GM18498 (cell line): ENCODE measurements around the gene RIN1.
A peak's percentile ranks its signal among the peaks of the same experiment; 100 is the strongest.
"Not testable (repeated sequence)": the region's sequence is repeated elsewhere in the genome, so short reads cannot be mapped to it uniquely, and the experiment has no call there.

ENCODE experiments used
- ATAC-seq: cut with Tn5 transposase; IDR thresholded peaks from one replicate; pipeline ENCODE4 v1.9.1; 2021; ENCODE audit warnings: mild to moderate bottlenecking, moderate library complexity; ENCODE audit not compliant: unreplicated experiment

Gene RIN1, protein sequence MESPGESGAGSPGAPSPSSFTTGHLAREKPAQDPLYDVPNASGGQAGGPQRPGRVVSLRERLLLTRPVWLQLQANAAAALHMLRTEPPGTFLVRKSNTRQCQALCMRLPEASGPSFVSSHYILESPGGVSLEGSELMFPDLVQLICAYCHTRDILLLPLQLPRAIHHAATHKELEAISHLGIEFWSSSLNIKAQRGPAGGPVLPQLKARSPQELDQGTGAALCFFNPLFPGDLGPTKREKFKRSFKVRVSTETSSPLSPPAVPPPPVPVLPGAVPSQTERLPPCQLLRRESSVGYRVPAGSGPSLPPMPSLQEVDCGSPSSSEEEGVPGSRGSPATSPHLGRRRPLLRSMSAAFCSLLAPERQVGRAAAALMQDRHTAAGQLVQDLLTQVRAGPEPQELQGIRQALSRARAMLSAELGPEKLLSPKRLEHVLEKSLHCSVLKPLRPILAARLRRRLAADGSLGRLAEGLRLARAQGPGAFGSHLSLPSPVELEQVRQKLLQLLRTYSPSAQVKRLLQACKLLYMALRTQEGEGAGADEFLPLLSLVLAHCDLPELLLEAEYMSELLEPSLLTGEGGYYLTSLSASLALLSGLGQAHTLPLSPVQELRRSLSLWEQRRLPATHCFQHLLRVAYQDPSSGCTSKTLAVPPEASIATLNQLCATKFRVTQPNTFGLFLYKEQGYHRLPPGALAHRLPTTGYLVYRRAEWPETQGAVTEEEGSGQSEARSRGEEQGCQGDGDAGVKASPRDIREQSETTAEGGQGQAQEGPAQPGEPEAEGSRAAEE

GRCh38 chr11:66336234-66337102, at the start of gene RIN1:
TSS of gene RIN1 (minus strand) at chr11:66336434. CDS start at chr11:66336402, 32 bp downstream.
- peak; percentile 66 for ATAC-seq

- ATAC-seq, result not testable (repeated sequence)
Measured at GRCh38 chr11:66384316-66384715, 48.1 kb upstream of the RIN1 start.

DNA sequence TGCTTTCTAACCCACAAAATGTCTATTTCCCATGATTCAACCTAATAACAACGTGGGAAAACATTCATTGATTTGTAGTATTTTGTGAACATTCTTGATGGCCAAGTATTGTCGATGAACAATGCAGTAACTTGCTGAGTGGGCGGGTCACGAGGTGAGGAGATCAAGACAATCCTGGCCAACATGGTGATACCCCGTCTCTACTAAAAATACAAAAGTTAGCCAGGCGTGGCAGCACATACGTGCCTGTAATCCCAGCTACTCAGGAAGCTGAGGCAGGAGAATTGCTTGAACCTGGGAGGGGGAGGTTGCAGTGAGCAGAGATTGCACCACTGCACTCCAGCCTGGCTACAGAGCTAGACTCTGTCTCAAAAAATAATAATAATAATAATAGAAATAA, 44.0 kb upstream of the RIN1 start:
- not testable (repeated sequence) for ATAC-seq

DNA sequence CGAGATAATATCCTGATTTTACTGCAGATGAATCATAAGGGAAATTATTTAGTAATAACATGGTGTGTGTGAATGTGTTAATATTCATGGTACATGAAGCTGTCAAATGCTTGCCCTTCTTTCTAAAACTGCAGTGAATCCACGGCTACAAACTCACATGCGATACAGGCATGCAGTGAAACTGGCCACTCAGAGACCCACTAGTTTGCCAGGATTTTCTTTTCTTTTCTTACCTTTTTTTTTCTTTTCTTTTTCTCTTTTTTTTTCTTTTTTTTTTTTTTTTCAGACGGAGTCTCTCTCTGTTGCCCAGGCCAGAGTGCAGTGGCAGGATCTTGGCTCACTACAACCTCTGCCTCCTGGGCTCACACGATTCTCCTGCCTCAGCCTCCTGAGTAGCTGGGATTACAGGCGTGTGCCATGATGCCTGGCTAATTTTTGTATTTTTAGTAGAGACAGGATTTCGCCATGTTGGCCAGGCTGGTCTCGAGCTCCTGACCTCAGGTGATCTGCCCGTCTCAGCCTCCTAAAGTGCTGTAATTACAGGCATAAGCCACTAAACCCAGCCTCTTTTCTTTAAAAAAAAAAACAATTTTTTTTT, 37.6 kb upstream of the RIN1 start:
- ATAC-seq, result not testable (repeated sequence)

- ATAC-seq, result no peak
Measured at GRCh38 chr11:66373265-66373664, 37.0 kb upstream of the RIN1 start.

- peak; percentile 65 for ATAC-seq
Measured at GRCh38 chr11:66371627-66372415, 35.6 kb upstream of the RIN1 start, which contains the start of gene SLC29A2. TSS of gene SLC29A2 (minus strand) at chr11:66371760. CDS start at chr11:66371591, 169 bp downstream.

DNA sequence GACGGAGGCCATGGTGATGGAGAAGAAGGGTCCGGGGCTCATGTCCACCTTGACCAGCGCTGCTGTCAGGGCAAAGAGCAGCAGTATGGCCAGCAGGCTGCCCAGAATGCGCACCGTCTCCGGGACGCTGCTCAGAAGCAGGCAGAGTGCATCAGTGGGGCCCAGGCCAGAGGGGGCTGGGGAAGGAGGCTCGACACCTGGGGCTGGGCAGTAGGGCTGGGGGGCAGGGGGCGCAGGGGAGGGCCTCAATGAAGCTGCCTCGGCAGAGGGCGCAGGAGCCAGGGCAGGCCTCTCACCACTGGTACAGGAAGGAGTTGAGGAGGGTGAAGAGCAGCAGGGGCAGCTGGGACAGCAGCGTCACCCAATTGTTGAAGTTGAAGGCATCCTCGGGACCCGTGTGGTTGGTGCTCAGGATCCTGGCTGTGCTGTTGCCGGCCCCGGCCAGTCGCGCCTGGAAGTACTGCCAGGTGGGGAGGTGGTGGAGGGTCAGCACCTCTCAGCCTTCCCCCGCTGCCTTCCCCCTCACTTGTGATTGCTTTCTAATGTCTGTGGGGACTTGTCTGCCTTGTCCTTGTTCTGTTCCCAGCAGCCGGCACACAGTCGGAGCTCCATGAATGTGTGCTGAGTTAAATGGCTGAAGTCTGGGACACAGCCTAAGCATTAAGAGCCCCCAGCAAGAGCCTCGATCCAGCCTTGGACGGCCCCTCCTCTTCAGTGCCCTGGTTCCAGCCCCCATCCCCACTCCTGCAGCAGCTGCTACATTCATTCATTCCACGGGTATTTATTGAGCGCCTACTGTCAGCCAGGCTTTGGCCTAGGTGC, 33.0 kb upstream of the RIN1 start:
- ATAC-seq, result no peak

DNA sequence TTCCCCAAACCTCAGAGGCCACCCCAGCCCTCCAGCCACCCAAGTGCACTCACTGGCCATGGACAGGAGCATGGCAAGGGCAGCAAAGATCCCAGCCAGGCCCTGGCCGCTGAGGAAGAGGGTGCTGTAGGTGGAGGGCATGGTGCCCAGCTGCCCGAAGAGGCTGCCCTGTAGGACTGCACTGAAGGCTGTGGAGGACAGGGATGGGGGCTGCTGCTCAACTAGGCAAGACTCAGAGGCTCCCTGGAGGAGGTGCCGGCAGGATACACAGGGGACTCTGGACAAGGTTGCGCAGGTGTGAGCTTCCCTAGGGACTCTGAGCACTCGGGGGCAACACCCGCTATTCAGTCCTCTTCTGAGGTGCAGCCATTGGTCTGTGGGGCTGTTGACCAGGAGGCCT, 32.2 kb upstream of the RIN1 start:
- no peak for ATAC-seq

DNA sequence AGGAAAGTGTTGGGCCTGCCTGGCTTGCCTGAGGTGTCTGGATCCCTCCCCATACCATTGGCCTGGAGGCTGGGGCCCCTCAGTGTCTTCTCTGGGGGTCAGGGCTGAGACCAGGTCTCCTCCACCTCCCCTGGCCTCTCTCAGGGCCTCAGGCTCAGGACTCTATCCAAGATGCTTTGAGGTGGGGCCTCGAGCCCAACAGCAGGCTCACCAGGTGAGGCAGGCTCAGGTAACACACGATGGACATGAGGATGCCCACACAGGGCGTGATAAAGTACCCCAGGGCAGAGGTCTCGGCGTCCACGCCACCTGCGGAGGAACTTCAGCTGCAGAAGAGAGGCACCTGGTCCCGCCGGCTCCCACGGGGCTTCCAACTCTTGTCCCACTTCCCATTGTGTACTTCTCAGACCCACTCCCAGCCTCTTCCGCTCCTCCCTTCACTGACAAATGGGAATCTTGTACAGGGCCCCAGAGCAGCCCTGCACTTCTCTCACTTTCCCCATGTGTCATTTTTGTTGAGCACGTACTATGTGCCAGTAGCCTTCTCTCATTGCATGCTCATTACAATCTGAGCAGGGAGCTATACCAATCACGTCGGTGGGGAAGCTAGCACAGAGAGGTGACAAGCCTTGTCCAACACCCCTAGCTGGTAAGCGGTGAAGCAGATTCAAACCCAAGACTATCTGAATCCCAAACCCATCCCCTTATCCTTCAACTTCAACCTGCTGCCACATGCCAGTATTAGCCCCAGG, 31.5 kb upstream of the RIN1 start:
- ATAC-seq, result no peak

- no peak for ATAC-seq
Measured at GRCh38 chr11:66366844-66367477, 30.7 kb upstream of the RIN1 start.

DNA sequence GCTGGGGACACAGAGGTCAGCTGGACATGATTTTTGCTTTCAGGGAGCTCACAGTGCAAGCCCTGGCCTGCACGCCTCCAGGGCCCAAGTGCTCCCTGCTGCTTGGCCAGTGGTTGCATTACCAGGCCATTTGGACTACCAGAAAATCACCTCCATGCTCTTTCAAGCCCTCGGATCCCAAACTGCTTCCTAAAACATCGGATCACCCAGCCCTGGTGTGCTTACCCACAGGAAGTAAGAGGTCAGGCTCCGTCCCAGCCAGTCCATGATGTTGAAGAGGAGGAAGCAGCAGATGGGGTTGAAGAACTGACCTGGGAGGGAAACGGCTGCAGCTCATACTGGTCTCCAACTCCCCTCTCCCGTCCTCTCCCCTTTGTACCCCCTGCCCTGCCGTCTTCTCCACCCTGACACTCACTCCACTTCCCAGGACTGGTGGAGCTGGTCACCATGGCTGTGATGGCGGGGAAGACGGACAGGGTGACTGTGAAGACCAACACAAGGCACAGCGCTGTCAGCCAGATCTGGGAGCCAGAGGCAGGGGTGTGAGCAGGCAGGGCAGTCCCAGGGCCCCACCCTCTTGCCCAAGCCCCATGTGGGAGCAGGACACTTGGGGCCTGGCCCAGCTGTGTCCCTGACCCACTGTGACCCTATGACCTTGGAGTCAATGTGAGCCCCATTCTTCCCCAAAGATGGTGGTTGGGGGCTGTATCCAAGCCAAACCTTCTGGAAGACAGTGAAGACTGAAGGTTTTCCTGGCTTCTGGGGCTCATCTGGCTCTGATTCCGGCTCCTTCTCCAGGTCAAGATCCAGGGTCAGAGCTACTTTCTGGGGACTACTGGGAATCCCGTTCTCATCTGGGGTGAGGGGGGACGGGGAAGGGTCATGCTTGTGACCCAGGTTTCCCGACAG, 29.7 kb upstream of the RIN1 start:
- ATAC-seq, result no peak

DNA sequence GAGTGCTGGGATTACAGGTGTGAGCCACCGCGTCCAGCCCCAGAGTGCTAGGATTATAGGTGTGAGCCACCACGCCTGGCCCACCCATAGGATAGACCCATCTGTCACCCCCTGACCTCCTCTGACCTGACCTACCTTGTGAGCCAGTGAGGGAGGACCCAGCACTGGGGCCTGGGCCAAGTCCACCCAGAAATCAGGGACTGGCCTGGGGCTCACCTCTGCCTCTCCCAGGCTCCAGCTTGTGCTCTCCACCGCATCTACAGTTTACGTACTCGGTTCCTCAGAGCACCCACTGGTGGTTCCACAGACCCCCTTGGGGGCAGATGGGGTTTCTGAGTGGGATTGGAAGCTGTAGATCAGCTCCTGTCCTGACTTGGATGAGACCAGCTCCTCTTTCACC, 28.9 kb upstream of the RIN1 start:
- ATAC-seq, result no peak

DNA sequence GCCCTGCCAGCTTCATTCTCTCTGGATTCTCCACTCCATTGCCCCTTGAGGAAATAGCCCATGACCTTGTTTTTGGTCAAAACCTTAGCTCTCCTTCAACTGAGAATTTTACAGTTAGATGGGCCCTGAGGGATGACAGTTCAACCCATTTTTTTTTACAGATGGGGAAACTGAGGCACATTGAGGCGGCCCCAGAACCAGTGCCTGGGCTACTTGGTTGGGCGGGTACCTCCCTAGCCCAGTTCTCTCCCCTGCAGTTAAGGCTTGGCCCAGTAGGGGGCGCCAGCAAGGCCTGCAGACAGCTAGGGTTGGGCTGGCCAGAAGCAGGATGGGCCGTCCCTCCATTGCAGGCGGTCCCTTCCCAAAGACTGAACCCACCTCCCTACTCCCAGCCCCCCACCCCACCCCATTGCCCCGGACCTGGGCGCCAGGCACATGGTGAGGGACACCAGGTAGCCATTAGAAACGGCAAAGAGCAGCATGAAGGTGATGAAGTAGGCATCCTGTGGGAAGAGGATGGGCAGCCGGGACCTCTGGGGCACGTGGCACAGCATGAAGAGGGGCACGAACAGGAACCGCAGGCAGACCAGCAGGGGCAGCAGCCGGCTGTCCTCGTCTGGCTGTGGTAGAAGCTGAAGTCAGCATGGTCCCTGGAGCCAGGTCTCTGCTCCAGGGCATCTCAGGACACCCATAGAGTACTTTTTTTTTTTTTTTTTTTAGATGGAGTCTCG, 27.7 kb upstream of the RIN1 start:
- no peak for ATAC-seq

DNA sequence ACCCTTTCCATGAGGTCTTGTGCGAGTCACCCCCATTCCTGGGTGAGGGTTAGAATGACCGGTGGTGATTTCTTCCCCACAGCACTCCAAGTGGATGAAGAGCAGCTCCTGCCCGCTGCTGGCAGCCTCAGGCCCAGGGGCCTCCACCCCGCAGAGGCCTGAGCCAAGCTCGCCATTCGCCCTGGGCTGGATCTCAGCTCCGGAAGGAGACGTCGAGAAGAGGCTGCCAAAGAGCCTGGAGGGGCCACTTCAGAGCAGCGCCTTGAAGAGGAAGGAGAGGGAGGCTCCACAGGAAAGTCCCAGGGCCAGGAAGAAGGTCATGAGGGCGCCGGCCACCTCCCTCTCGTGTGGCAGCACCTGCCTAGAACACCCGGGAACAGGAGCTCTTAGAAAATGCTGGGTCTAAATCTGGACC, 27.0 kb upstream of the RIN1 start:
- ATAC-seq, result no peak

DNA sequence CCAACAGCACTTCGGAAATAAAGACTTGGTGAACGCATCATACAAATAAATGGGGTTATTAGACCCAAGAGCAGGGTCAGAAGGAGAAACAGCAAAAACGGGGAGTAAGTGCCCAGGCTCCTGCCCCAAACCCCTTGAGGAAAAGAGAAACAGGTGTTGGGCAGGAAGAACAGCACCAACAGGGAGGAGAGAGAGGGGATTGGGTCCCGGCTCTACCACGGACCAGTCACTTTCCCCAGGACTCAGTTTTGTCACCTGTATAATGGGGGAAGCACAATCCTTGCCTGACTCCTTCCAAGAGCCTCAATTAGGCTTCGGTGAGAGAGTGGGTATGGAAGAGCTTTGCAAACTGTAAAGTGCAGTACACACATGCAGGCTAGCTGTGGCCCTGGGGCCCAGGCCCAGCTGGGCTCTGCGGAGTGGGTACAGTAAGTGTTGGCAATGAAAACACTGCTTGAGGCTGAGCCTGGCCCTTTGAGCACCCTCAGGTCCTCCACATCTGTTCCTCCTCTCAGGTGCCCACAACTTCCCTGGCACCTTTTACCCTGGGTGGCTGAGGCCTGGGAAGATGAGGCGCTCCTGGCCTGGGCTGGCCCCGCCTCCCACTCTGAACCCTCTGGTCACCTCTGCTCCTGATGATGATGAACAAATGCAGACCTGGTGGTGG, 26.4 kb upstream of the RIN1 start:
- ATAC-seq, result no peak
